ENCODE results near the gene USP48. TPM values are rescaled to one million over a fixed set of nuclear protein-coding genes. Genes with fewer than 3 reads are reported as not detected.

The USP48 gene
- total and polyA plus RNA-seq, 10 of the 15 experiments (the other 5 are each of a cell fraction or from before 2014, with no cell fraction given), result 21.2 to 115 (median 75.5) TPM

GRCh38 chr1:21743476-21743875 is 39.5 kb downstream of the USP48 start:
- Histone ChIP-seq H3K27ac (ENCODE audit: control insufficient read depth, insufficient read depth) (no peak overlapping the region), H3K79me2 (ENCODE audit: control insufficient read depth, insufficient read depth, low read length) (peaks cover 14% of the 10 kb centered on the region), H3K9me3 (replicated peaks; ENCODE audit: control insufficient read depth, insufficient read depth, low read length) (no peaks in the 10 kb centered on the region), H2AFZ (ENCODE audit: control insufficient read depth, low read depth, low read length) (no peak overlapping the region), H3K4me2 (ENCODE audit: control insufficient read depth, insufficient read depth) (no peak overlapping the region), H3K4me3 (no peak overlapping the region), H3K4me1 (ENCODE audit: control insufficient read depth, insufficient read depth, low read length) (peaks cover 6% of the 10 kb centered on the region), H4K20me1 (ENCODE audit: control insufficient read depth, insufficient read depth) (no peaks in the 10 kb centered on the region), H3K9ac (ENCODE audit: control insufficient read depth, insufficient read depth, low read length) (no peak overlapping the region), H3K36me3 (ENCODE audit: control insufficient read depth in 2 of 2, insufficient read depth in 2 of 2, low read length in 1 of 2) (peaks cover 0 to 27% of the 10 kb centered on the region in 2 experiments), H3K27me3 (replicated peaks in 1 of 2; ENCODE audit: control insufficient read depth in 2 of 2, insufficient read depth in 2 of 2, low read length in 1 of 2) (no peaks in the 10 kb centered on the region)
- POLR2A ChIA-PET, result no interaction called here
- in situ Hi-C loops (cut with MboI) (no loop called here), intact Hi-C loops (cut with micrococcal nuclease; ENCODE audit: unreplicated experiment) (no loop called here)
- 94% methylated on average over 2 of the region's 2 CpGs for WGBS (ENCODE audit: insufficient coverage, insufficient replicate concordance, low lambda C conversion rate, missing lambda C conversion rate)
- RAD21 ChIA-PET (ENCODE audit: unreplicated experiment), result no interaction called here
- no peak for TF ChIP-seq CREB1 (IDR thresholded peaks at IDR 0.05; ENCODE audit: low read depth)
- no peak for TF ChIP-seq RUNX3 (IDR thresholded peaks at IDR 0.05; ENCODE audit: low read length)
- TF ChIP-seq SP1 (IDR thresholded peaks at IDR 0.05; ENCODE audit: low read depth, low read length), result no peak
- no peak for TF ChIP-seq RBBP5 (conservative IDR thresholded peaks at IDR 0.05)
- no peak for TF ChIP-seq PKNOX1 (IDR thresholded peaks at IDR 0.05)
- TF ChIP-seq IRF3 (IDR thresholded peaks at IDR 0.05), result no peak
- TF ChIP-seq GABPA (IDR thresholded peaks at IDR 0.05; ENCODE audit: low read depth), result no peak
- TF ChIP-seq STAT3 (IDR thresholded peaks at IDR 0.05; ENCODE audit: low read depth, low read length), result no peak
- no peak for TF ChIP-seq HSF1 (IDR thresholded peaks at IDR 0.05; ENCODE audit: low read depth, low read length)
- TF ChIP-seq TCF3 (IDR thresholded peaks at IDR 0.05; ENCODE audit: borderline replicate concordance, insufficient read depth, low read depth, low read length), result no peak
- TF ChIP-seq JUND (IDR thresholded peaks at IDR 0.05; ENCODE audit: low read depth, low read length), result no peak
- ATAC-seq (no peak), DNase-seq (ENCODE audit: low read depth, low spot score) (no peak), FAIRE-seq (no peak)
- BruUV-seq (replicated peaks), result no TSS peak
- CTCF ChIA-PET, result no interaction called here
- SMC1A ChIA-PET (ENCODE audit: uncharacterized antibody, unreplicated experiment), result interaction anchor here (0.8 to 1.4 kb wide), 3 partner anchors 15 to 37 kb away, joined by 3 to 4 read pairs (median 3); no protein-coding TSS in a partner anchor

Data from GM12878 (cell line).